HG02938 (cell line): Measurements from ENCODE around the gene HAPLN2.
"Not testable (repeated sequence)": the region's sequence is repeated elsewhere in the genome, so short reads cannot be mapped to it uniquely, and the experiment has no call there.

Experiments
- ATAC-seq: cut with Tn5 transposase; IDR thresholded peaks from one replicate; pipeline ENCODE4 v1.9.1; 2021; ENCODE audit warnings: mild to moderate bottlenecking, moderate library complexity; ENCODE audit not compliant: unreplicated experiment

Gene HAPLN2

GRCh38 chr1:156618853-156619581, at the start of gene HAPLN2:
Gene HAPLN2 (plus strand): TSS chr1:156619415. CDS start chr1:156623491, 4,076 bp downstream.
- no peak for ATAC-seq

- ATAC-seq, result no peak
These were observed 47.9 kb upstream of the HAPLN2 start for GRCh38 chr1:156571261-156571852.

GRCh38 chr1:156571919-156572662, 47.1 kb upstream of the HAPLN2 start, which contains the start of gene IQGAP3:
Gene IQGAP3 (minus strand): TSS chr1:156572565. CDS start chr1:156572529, 36 bp downstream.
- ATAC-seq, result peak; percentile 58

GRCh38 chr1:156572663-156573018, 46.6 kb upstream of the HAPLN2 start:
- ATAC-seq, result no peak

GRCh38 chr1:156574039-156574633, 45.1 kb upstream of the HAPLN2 start:
- no peak for ATAC-seq

- no peak for ATAC-seq
These were observed 41.7 kb upstream of the HAPLN2 start for GRCh38 chr1:156577550-156577949.

- ATAC-seq, result no peak
These were observed 41.2 kb upstream of the HAPLN2 start for GRCh38 chr1:156578055-156578454.

GRCh38 chr1:156579472-156579871, 39.7 kb upstream of the HAPLN2 start, which contains the start of gene TTC24:
Gene TTC24 (plus strand): TSS chr1:156579723. CDS start chr1:156581365, 1,642 bp downstream.
- no peak for ATAC-seq

GRCh38 chr1:156581661-156582387, 37.4 kb upstream of the HAPLN2 start:
- no peak for ATAC-seq

GRCh38 chr1:156582388-156583017, 36.7 kb upstream of the HAPLN2 start:
- no peak for ATAC-seq

- ATAC-seq, result no peak
These were observed 35.2 kb upstream of the HAPLN2 start for GRCh38 chr1:156583821-156584622.

GRCh38 chr1:156584813-156585212, 34.4 kb upstream of the HAPLN2 start:
- no peak for ATAC-seq

GRCh38 chr1:156586323-156586722, 32.9 kb upstream of the HAPLN2 start:
- ATAC-seq, result no peak

- ATAC-seq, result no peak
These were observed 32.2 kb upstream of the HAPLN2 start for GRCh38 chr1:156586892-156587477.

- not testable (repeated sequence) for ATAC-seq
These were observed 31.3 kb upstream of the HAPLN2 start for GRCh38 chr1:156587927-156588326.

GRCh38 chr1:156589546-156589945, 29.7 kb upstream of the HAPLN2 start:
- no peak for ATAC-seq

GRCh38 chr1:156590326-156591180, 28.7 kb upstream of the HAPLN2 start:
- ATAC-seq, result no peak

- ATAC-seq, result no peak
These were observed 28.1 kb upstream of the HAPLN2 start for GRCh38 chr1:156591181-156591431.
